GM06990 (cell line): ENCODE measurements around the gene SMOC1.

ENCODE experiments used
- DNase-seq: peaks from one replicate; pipeline ENCODE4 v3.0.0-alpha.2; 2011; ENCODE audit not compliant: insufficient read length; ENCODE audit errors: extremely low read depth
- H3K27me3 ChIP-seq: replicated peaks from 2 replicates; pipeline ENCODE4 v1.6.0; 2011; ENCODE audit warnings: low read length; ENCODE audit not compliant: control insufficient read depth, insufficient read depth
- H3K36me3 ChIP-seq: 2 replicates; pipeline ENCODE4 v1.5.1; 2011; ENCODE audit warnings: low read length; ENCODE audit not compliant: control insufficient read depth, insufficient read depth
- H3K4me3 ChIP-seq: replicated peaks from 2 replicates; pipeline ENCODE4 v1.5.1; 2011; ENCODE audit warnings: low read depth, mild to moderate bottlenecking, control low read depth, low read length
- CTCF ChIP-seq: IDR thresholded peaks from 2 replicates; pipeline ENCODE4 v1.5.1; 2011; ENCODE audit warnings: low read length, control low read depth, mild to moderate bottlenecking, inconsistent platforms; ENCODE audit not compliant: insufficient read depth, poor library complexity, severe bottlenecking

Gene SMOC1

GRCh38 chr14:70047598-70048312, 168.5 kb downstream of the SMOC1 start:
- no peaks in the 10 kb centered on the region for H3K27me3 ChIP-seq
- no peak overlapping the region for H3K4me3 ChIP-seq
- TF ChIP-seq CTCF = no peak
- DNase-seq = no peak
- H3K36me3 ChIP-seq = no peaks in the 10 kb centered on the region

- no peaks in the 10 kb centered on the region for H3K27me3 ChIP-seq
- H3K4me3 ChIP-seq = no peak overlapping the region
- no peaks in the 10 kb centered on the region for H3K36me3 ChIP-seq
- TF ChIP-seq CTCF = no peak
- no peak for DNase-seq
Measured at GRCh38 chr14:70048313-70048654, 169.1 kb downstream of the SMOC1 start.

- no peak for DNase-seq
- no peaks in the 10 kb centered on the region for H3K36me3 ChIP-seq
- H3K4me3 ChIP-seq = no peak overlapping the region
- no peaks in the 10 kb centered on the region for H3K27me3 ChIP-seq
- TF ChIP-seq CTCF = no peak
Measured at GRCh38 chr14:70049605-70050004, 170.4 kb downstream of the SMOC1 start.

- DNase-seq = no peak
- H3K36me3 ChIP-seq = no peaks in the 10 kb centered on the region
- no peak overlapping the region for H3K4me3 ChIP-seq
- TF ChIP-seq CTCF = no peak
- H3K27me3 ChIP-seq = no peaks in the 10 kb centered on the region
Measured at GRCh38 chr14:70050136-70050535, 170.9 kb downstream of the SMOC1 start.

- Histone ChIP-seq H3K36me3 (no peaks in the 10 kb centered on the region), H3K27me3 (no peaks in the 10 kb centered on the region; the same call in 1 of the 2 replicates), H3K4me3 (no peak overlapping the region)
- TF ChIP-seq CTCF = no peak
- no peak for DNase-seq
Measured at GRCh38 chr14:70052990-70053389, 173.8 kb downstream of the SMOC1 start.
